ENCODE data around the gene FBN3.

- TF ChIP-seq, protein P1, sequence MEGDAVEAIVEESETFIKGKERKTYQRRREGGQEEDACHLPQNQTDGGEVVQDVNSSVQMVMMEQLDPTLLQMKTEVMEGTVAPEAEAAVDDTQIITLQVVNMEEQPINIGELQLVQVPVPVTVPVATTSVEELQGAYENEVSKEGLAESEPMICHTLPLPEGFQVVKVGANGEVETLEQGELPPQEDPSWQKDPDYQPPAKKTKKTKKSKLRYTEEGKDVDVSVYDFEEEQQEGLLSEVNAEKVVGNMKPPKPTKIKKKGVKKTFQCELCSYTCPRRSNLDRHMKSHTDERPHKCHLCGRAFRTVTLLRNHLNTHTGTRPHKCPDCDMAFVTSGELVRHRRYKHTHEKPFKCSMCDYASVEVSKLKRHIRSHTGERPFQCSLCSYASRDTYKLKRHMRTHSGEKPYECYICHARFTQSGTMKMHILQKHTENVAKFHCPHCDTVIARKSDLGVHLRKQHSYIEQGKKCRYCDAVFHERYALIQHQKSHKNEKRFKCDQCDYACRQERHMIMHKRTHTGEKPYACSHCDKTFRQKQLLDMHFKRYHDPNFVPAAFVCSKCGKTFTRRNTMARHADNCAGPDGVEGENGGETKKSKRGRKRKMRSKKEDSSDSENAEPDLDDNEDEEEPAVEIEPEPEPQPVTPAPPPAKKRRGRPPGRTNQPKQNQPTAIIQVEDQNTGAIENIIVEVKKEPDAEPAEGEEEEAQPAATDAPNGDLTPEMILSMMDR (IDR thresholded peaks at IDR 0.05) = no peak
- TF ChIP-seq POLR2A (IDR thresholded peaks at IDR 0.05) = no peak
Observed at GRCh38 chr19:8115805-8116396, 33.5 kb downstream of the FBN3 start.

Measured in lower leg skin (tissue), 3 donors.